ENCODE results near the gene GALNT6.

GRCh38 chr12:51430196-51430895, 39.1 kb upstream of the GALNT6 start:
- TF ChIP-seq CTCF (IDR thresholded peaks at IDR 0.05) (no peak), POLR2AphosphoS5 (IDR thresholded peaks at IDR 0.05) (no peak), EP300 (IDR thresholded peaks at IDR 0.05) (no peak)
